Osteoblast (primary cell): Measurements from ENCODE around the gene PACS1. TPM values are rescaled to one million over a fixed set of nuclear protein-coding genes. Genes with fewer than 3 reads are reported as not detected.

ENCODE experiments used
- DNase-seq: peaks from one replicate; pipeline ENCODE4 v3.0.0; 2011; ENCODE audit warnings: low spot score, mixed read lengths; ENCODE audit not compliant: insufficient read length; ENCODE audit errors: missing footprints
- H2AFZ ChIP-seq: 2 replicates; pipeline ENCODE4 v1.6.0; 2011; ENCODE audit warnings: mild to moderate bottlenecking, low read length
- H3K27ac ChIP-seq: 2 replicates; pipeline ENCODE4 v1.5.1; 2011; ENCODE audit warnings: mild to moderate bottlenecking, low read depth, low read length, moderate library complexity
- H3K27me3 ChIP-seq: 2 replicates; pipeline ENCODE4 v1.6.0; 2012; ENCODE audit warnings: mild to moderate bottlenecking, control low read depth, inconsistent platforms, low read length, moderate library complexity; ENCODE audit not compliant: insufficient read depth
- H3K36me3 ChIP-seq: 2 replicates; pipeline ENCODE4 v1.5.1; 2011; ENCODE audit warnings: mild to moderate bottlenecking, low read length, control low read depth, moderate library complexity; ENCODE audit not compliant: insufficient read depth
- H3K4me1 ChIP-seq: 2 replicates; pipeline ENCODE4 v1.5.1; 2011; ENCODE audit warnings: mild to moderate bottlenecking, low read length, control low read depth, moderate library complexity; ENCODE audit not compliant: insufficient read depth
- H3K4me2 ChIP-seq: 2 replicates; pipeline ENCODE4 v1.6.0; 2011; ENCODE audit warnings: mild to moderate bottlenecking, low read length; ENCODE audit not compliant: insufficient read depth
- H3K4me3 ChIP-seq: fragments of 200-600 bp; sonication (generic); 3 replicates; pipeline ENCODE4 v1.5.1; 2012; ENCODE audit warnings: mild to moderate bottlenecking, low read length, inconsistent platforms; ENCODE audit not compliant: insufficient read depth
- H3K79me2 ChIP-seq: 2 replicates; pipeline ENCODE4 v1.6.0; 2012; ENCODE audit warnings: mild to moderate bottlenecking, low read length, control low read depth, inconsistent platforms; ENCODE audit not compliant: insufficient read depth
- H3K9me3 ChIP-seq: 2 replicates; pipeline ENCODE4 v1.5.1; 2011; ENCODE audit warnings: low read depth, low read length, control low read depth
- H4K20me1 ChIP-seq: 2 replicates; pipeline ENCODE4 v1.6.0; 2012; ENCODE audit warnings: mild to moderate bottlenecking, low read length, control low read depth; ENCODE audit not compliant: insufficient read depth
- total RNA-seq: library from RNA; depleted of rRNA; stranded (reverse); fragments of >200 nt; gene quantifications from 2 replicates; pipeline ENCODE4 v1.2.3, GENCODE V29; 2012
- TF ChIP-seq, protein P1 (sequence below): IDR thresholded peaks from 2 replicates; pipeline ENCODE4 v1.5.1; 2011; ENCODE audit warnings: mild to moderate bottlenecking, low read depth, low read length, moderate library complexity; ENCODE audit errors: extremely low read depth

PACS1 gene
- total RNA-seq, 1 donor: 38.0 TPM

DNA sequence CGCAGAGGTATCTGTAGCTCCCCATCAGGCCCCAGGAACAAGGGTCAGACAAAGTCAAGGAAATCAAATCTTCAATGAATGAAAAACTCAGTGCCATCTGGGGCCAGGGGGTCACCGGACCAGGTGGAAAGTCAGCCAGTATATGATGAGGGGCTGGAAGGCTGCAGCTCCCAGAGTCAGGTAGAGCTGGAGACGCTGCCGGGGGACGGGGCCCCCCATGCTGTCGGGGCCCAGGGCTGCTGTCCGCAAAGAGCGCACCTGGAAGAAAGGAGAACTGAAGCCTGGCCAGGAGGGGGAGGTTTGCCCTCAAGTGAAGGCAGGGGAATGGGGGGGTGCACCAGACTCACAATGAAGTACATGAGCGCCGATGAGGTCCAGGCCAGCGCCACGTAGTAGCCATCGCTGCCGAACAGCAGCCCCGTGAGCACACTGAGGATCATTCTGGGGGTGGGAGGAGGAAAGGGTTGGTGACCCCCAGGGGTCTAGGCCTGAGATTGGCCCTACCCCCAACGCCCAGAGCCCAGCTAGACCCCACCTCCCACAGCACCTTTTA, 214.5 kb downstream of the PACS1 start:
- H3K4me2 ChIP-seq: no peak overlapping the region
- peaks cover 37% of the 10 kb centered on the region for H4K20me1 ChIP-seq
- peaks cover 47% of the 10 kb centered on the region for H3K79me2 ChIP-seq
- DNase-seq: peak; percentile 60
- no peaks in the 10 kb centered on the region for H3K9me3 ChIP-seq
- H2AFZ ChIP-seq: no peak overlapping the region
- H3K27me3 ChIP-seq: no peaks in the 10 kb centered on the region
- H3K4me1 ChIP-seq: peaks cover 19% of the 10 kb centered on the region
- H3K27ac ChIP-seq: no peak overlapping the region
- peaks cover 31% of the 10 kb centered on the region for H3K36me3 ChIP-seq
- H3K4me3 ChIP-seq: no peak overlapping the region
- TF ChIP-seq, protein P1, sequence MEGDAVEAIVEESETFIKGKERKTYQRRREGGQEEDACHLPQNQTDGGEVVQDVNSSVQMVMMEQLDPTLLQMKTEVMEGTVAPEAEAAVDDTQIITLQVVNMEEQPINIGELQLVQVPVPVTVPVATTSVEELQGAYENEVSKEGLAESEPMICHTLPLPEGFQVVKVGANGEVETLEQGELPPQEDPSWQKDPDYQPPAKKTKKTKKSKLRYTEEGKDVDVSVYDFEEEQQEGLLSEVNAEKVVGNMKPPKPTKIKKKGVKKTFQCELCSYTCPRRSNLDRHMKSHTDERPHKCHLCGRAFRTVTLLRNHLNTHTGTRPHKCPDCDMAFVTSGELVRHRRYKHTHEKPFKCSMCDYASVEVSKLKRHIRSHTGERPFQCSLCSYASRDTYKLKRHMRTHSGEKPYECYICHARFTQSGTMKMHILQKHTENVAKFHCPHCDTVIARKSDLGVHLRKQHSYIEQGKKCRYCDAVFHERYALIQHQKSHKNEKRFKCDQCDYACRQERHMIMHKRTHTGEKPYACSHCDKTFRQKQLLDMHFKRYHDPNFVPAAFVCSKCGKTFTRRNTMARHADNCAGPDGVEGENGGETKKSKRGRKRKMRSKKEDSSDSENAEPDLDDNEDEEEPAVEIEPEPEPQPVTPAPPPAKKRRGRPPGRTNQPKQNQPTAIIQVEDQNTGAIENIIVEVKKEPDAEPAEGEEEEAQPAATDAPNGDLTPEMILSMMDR: no peak

DNA sequence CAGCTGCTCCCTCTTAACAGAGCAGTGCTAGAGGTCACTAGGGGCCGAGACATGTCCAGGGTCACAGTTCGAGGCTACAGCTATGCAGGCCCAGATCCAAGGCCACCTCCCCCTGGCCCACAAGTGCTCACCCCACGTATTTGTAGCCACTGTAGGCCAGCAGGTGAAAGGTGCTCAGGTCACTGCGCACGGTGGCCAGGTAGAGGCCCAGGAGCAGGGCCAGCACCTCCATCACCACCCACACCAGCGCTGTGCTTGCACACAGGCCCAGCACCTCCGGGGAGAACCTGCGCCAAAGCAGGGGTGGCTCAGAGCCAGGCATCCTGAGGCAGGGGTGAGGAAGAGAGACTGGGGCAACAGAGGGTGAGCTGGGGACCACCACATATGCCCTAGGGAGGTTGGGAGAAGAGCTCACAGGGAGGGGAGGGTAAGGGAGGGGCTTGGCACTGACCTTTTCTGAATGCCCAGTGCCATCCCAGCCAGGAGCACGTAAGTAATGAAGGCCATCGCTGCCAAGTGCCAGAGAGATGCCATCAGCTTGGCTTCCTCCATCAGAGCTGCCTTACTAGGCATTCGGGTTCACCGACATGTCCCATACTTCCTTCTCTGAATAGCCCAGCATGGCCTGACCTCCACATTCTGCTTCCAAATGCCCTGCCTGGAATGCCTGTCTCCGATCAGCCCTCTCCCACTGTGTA, 215.3 kb downstream of the PACS1 start:
- Histone ChIP-seq H3K27me3 (peaks cover 4% of the 10 kb centered on the region), H3K4me2 (no peak overlapping the region), H3K4me1 (peaks cover 25% of the 10 kb centered on the region), H3K4me3 (no peak overlapping the region), H2AFZ (no peak overlapping the region), H3K27ac (no peak overlapping the region), H3K36me3 (peaks cover 31% of the 10 kb centered on the region), H4K20me1 (peaks cover 37% of the 10 kb centered on the region), H3K79me2 (peaks cover 47% of the 10 kb centered on the region), H3K9me3 (no peaks in the 10 kb centered on the region)
- TF ChIP-seq, protein P1: no peak
- peak; percentile 55 for DNase-seq

DNA sequence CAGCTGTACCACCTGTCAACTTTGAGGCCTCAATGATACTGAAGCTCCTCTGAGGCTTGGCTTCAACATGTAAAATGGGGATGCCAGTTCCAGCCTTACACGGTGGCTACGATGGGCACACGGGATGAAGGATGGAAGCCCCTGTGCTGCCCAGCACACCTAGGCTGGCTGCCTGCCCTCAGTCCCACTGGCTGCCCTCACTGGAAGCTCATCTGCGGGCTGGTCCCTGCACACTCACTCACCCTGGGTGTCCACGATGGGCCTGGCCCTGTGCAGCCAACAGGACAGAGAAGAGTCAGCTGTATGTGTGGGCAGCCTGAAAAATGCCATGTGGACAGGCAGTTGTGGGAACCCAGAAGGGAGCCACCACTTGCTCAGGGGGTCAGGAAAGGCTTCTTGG, 216.6 kb downstream of the PACS1 start:
- Histone ChIP-seq H3K79me2 (peaks cover 47% of the 10 kb centered on the region), H3K4me2 (peak overlapping the region; percentile 99), H2AFZ (no peak overlapping the region), H4K20me1 (peaks cover 36% of the 10 kb centered on the region), H3K36me3 (peaks cover 31% of the 10 kb centered on the region), H3K27me3 (peaks cover 16% of the 10 kb centered on the region), H3K4me1 (peaks cover 25% of the 10 kb centered on the region), H3K27ac (no peak overlapping the region), H3K4me3 (no peak overlapping the region), H3K9me3 (no peaks in the 10 kb centered on the region)
- DNase-seq: peak; percentile 82
- TF ChIP-seq, protein P1: no peak

DNA sequence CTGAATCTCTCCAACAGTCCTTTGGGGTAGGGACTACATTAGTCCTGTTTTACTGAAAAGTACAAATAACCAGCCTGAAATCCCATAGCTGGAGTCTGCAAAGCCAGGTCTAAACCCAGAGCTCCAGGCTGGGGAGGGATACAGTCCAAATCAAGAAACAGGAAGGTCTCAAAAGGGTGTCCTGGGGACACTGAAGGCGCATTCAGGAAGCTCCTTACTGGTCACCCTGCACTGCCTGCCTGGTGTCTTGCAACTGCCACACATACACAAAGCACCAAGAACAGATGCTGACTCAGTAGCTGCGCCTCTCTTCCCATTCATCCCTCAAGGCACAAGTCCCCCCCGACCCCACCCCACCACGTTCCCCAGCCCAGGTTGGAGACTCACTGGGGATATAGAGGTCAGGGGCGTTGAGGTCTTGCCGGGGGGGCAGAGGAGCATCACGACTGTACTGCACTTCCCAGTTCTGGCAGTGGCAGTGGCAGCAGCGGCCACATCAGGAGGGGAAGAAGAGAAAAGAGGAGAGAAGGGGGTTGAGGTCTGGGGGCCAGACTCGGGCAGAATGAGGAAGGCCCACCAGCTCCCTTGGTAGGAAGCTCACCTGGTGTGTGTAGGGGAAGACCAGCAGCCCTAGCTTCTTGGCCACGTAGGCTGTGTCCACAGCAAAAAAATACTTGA, 217.3 kb downstream of the PACS1 start:
- Histone ChIP-seq H3K4me1 (peaks cover 25% of the 10 kb centered on the region), H3K4me2 (peak overlapping the region; percentile 99), H3K36me3 (peaks cover 31% of the 10 kb centered on the region), H3K4me3 (peak overlapping the region; percentile 98), H3K27ac (peak overlapping the region; percentile 97), H4K20me1 (peaks cover 32% of the 10 kb centered on the region), H2AFZ (no peak overlapping the region), H3K79me2 (peaks cover 47% of the 10 kb centered on the region), H3K27me3 (peaks cover 22% of the 10 kb centered on the region), H3K9me3 (no peaks in the 10 kb centered on the region)
- peak; percentile 67 for DNase-seq
- TF ChIP-seq, protein P1: no peak
